NT2/D1 (cell line): ENCODE results near the gene FITM1.

ENCODE experiments used
- DNase-seq: peaks from one replicate; pipeline ENCODE4 v3.0.0-alpha.2; 2011; ENCODE audit warnings: low read depth, low spot score
- H3K27me3 ChIP-seq: 2 replicates; pipeline ENCODE4 v1.6.0; 2011; ENCODE audit warnings: mild to moderate bottlenecking; ENCODE audit not compliant: insufficient read length, insufficient read depth
- H3K36me3 ChIP-seq: 2 replicates; pipeline ENCODE4 v1.6.1; 2011; ENCODE audit warnings: mild to moderate bottlenecking, low read length, mixed read lengths; ENCODE audit not compliant: insufficient read depth, insufficient read length
- H3K4me1 ChIP-seq: 2 replicates; pipeline ENCODE4 v1.5.1; 2011; ENCODE audit not compliant: insufficient read depth, insufficient read length
- H3K4me3 ChIP-seq: 2 replicates; pipeline ENCODE4 v1.5.1; 2011; ENCODE audit warnings: low read depth; ENCODE audit not compliant: insufficient read length
- H3K9ac ChIP-seq: 2 replicates; pipeline ENCODE4 v1.6.0; 2011; ENCODE audit warnings: low read depth; ENCODE audit not compliant: insufficient read length
- H3K9me3 ChIP-seq: 2 replicates; pipeline ENCODE4 v1.5.1; 2011; ENCODE audit warnings: mild to moderate bottlenecking, low read length; ENCODE audit not compliant: insufficient read depth
- SUZ12 ChIP-seq: IDR thresholded peaks from 2 replicates; pipeline ENCODE4 v1.6.1; 2011; ENCODE audit not compliant: insufficient read length, insufficient read depth; ENCODE audit errors: extremely low read depth
- YY1 ChIP-seq: IDR thresholded peaks from 2 replicates; pipeline ENCODE4 v1.6.1; 2011; ENCODE audit not compliant: insufficient read length, insufficient read depth
- ZNF274 ChIP-seq: IDR thresholded peaks from 2 replicates; pipeline ENCODE4 v1.6.1; 2011; ENCODE audit warnings: mild to moderate bottlenecking, low read depth, low read length

FITM1 gene

DNA sequence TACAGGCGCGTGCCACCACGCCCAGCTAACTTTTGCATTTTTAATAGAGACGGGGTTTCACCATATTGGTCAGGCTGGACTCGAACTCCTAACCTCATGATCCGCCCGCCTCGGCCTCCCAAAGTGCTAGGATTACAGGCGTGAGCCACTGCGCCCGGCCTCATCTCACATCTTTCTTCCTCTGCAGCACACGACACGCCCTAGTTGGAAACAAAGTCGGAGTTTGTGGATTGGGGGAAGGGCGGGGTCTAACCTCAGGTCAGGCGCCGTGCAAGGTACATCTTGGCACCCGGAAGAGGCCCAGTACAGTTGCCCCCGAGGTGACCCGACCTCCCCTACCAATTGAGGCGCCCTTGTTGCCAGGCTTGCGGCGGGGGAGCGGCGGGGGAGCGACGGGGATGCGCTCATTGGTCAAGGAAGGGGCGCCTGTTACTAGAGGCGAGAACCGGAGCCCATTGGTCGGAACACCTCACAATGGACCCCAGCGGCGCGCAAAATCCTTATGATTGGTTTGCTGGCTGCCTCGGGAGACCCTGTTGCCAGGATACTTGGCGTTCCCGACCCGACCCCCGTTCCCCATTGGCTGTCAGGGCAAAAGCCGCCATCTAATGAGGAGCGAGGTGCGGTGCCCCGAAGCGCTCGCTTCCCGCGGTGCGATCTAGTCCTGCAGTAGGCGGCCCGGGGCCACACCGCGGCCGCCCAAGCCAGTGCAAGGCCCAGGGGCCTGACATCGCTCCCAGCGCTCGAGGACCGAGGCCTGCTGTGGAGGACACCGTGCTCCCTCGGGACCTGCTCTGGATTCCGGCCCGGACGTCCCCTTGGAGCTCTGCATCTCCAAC, 41.2 kb downstream of the FITM1 start, which contains the start of gene REC8:
TSS of gene REC8 (plus strand) at position 659 of the 839 bp plus-strand sequence. CDS start 473 bp downstream, outside the sequence.
- DNase-seq, result peak; percentile 83
- H3K4me1 ChIP-seq, result peaks cover 3% of the 10 kb centered on the region
- TF ChIP-seq SUZ12, result no peak
- no peak for TF ChIP-seq YY1
- no peak for TF ChIP-seq ZNF274
- no peaks in the 10 kb centered on the region for H3K27me3 ChIP-seq
- H3K36me3 ChIP-seq, result peaks cover 19% of the 10 kb centered on the region
- peak within 1 kb of the TSS; percentile 45 for H3K4me3 ChIP-seq
- H3K9me3 ChIP-seq, result no peaks in the 10 kb centered on the region
- H3K9ac ChIP-seq, result peak within 1 kb of the TSS; percentile 44

GRCh38 chr14:24172261-24172860, 41.9 kb downstream of the FITM1 start:
- Histone ChIP-seq H3K36me3 (peaks cover 20% of the 10 kb centered on the region), H3K4me1 (peaks cover 3% of the 10 kb centered on the region), H3K9ac (peak overlapping the region; percentile 44), H3K4me3 (peak overlapping the region; percentile 45), H3K9me3 (no peaks in the 10 kb centered on the region), H3K27me3 (no peaks in the 10 kb centered on the region)
- TF ChIP-seq YY1, result no peak
- no peak for TF ChIP-seq ZNF274
- TF ChIP-seq SUZ12, result no peak
- DNase-seq, result no peak

DNA sequence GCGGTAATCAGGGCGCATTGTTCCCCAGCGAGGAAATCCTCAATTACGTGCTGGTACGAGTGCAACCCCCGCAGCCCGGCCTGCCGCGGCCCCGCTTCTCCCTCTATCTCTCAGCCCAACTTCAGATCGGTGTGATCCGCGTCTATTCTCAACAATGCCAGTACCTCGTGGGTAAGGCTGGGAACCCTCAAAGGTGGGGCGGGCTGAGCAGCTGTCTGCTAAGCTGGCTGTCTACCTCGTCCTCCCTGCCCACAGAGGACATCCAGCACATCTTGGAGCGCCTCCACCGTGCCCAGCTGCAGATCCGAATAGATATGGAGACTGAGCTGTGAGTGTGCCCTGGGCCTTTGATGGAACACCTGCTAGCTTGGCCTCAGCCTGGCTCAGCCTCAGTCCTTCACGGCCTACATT, 42.4 kb downstream of the FITM1 start:
- H3K4me3 ChIP-seq, result no peak overlapping the region

DNA sequence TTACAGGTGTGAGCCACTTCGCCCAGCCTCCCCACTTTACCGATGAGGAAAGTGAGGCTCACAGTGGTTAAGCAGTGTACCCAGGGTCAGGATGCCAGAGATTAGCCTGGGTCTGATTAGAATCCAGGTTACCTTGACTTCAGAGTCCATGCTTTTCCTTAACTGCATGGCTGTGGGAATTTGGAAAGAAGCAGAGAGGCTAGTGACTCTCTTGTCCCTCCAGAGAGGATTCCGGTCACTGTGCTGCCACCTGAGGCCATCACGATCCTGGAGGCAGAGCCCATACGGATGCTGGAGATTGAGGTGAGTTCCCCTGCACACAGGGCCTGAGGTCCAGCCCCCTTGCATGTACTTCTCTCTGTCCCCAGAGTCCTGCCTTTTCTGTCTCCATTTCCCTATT, 46.1 kb downstream of the FITM1 start:
- Histone ChIP-seq H3K4me3 (no peak overlapping the region), H3K27me3 (no peaks in the 10 kb centered on the region), H3K9me3 (no peaks in the 10 kb centered on the region), H3K4me1 (peaks cover 3% of the 10 kb centered on the region), H3K9ac (no peak overlapping the region), H3K36me3 (peaks cover 53% of the 10 kb centered on the region)
- no peak for TF ChIP-seq ZNF274
- no peak for TF ChIP-seq YY1
- no peak for TF ChIP-seq SUZ12
- no peak for DNase-seq

More for the DNA sequence above, 42.4 kb downstream of the FITM1 start:
- no peak for DNase-seq
- Histone ChIP-seq H3K9ac (no peak overlapping the region), H3K9me3 (no peaks in the 10 kb centered on the region), H3K36me3 (peaks cover 21% of the 10 kb centered on the region), H3K27me3 (no peaks in the 10 kb centered on the region), H3K4me1 (peaks cover 3% of the 10 kb centered on the region)
- TF ChIP-seq ZNF274 (no peak), SUZ12 (no peak), YY1 (no peak)

DNA sequence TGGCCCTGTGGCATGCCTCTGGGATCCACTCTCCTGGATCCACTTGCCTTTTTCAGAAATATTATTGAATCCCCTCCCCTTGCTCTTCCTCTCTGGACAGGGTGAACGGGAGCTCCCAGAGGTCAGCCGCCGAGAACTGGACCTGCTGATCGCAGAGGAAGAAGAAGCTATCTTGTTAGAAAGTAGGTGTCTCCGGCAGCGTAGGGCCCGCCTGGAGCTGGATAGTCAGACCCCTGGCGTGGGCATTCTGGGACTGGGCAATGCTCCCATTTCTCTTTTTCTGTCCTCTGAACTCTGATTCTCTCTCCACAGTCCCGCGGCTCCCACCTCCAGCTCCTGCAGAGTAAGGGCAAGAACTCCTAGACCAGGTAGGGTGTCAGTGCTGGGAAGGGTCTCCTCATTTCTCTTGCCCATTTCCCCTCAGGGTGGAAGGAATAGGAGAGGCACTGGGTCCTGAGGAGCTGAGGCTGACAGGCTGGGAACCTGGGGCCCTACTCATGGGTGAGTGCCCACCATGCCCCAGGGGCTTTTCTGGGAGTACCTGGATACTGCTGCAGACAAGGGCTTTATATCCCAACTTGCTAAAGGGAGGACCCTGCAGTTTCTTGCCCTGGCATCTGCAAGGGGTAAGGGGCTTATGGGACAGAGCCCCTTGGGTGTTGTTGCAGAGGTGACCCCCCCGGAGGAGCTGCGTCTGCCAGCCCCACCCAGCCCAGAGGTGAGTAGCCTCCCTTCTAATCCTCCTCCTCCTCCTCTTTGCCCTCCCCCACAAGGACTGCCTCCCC, 46.8 kb downstream of the FITM1 start:
- no peaks in the 10 kb centered on the region for H3K9me3 ChIP-seq
- TF ChIP-seq ZNF274 (no peak), YY1 (no peak), SUZ12 (no peak)
- no peak overlapping the region for H3K9ac ChIP-seq
- H3K36me3 ChIP-seq, result peaks cover 59% of the 10 kb centered on the region
- no peak overlapping the region for H3K4me3 ChIP-seq
- H3K4me1 ChIP-seq, result peaks cover 3% of the 10 kb centered on the region
- DNase-seq, result no peak
- no peaks in the 10 kb centered on the region for H3K27me3 ChIP-seq

GRCh38 chr14:24177891-24178290, 47.4 kb downstream of the FITM1 start:
- no peak for DNase-seq
- Histone ChIP-seq H3K9ac (no peak overlapping the region), H3K4me3 (no peak overlapping the region), H3K36me3 (peaks cover 65% of the 10 kb centered on the region), H3K27me3 (no peaks in the 10 kb centered on the region), H3K9me3 (no peaks in the 10 kb centered on the region), H3K4me1 (peaks cover 2% of the 10 kb centered on the region)
- TF ChIP-seq SUZ12 (no peak), ZNF274 (no peak), YY1 (no peak)
